NCI-H2196 treated with DMSO at 0.1 percent for 48 hours (cell line): Measurements from ENCODE around the gene FES.
"Not testable (repeated sequence)": the region's sequence is repeated elsewhere in the genome, so short reads cannot be mapped to it uniquely, and the experiment has no call there.

Source experiments
- DNase-seq: peaks from one replicate; lab custom pipeline; 2025; ENCODE audit not compliant: unreplicated experiment; lab: John Stamatoyannopoulos, UW

FES gene

GRCh38 chr15:90860942-90861675, 23.2 kb upstream of the FES start:
- peak; percentile 76 for DNase-seq

GRCh38 chr15:90862487-90862886, 21.8 kb upstream of the FES start:
- DNase-seq, result no peak

GRCh38 chr15:90862964-90863778, 21.1 kb upstream of the FES start:
- no peak for DNase-seq

- DNase-seq, result no peak
Observed at GRCh38 chr15:90863987-90864386, 20.3 kb upstream of the FES start.

GRCh38 chr15:90864507-90864906, 19.8 kb upstream of the FES start:
- no peak for DNase-seq

GRCh38 chr15:90865702-90866101, 18.6 kb upstream of the FES start:
- DNase-seq, result no peak

- no peak for DNase-seq
Observed at GRCh38 chr15:90866161-90866715, 18.1 kb upstream of the FES start.

- DNase-seq, result no peak
Observed at GRCh38 chr15:90866800-90867199, 17.5 kb upstream of the FES start.

- DNase-seq, result no peak
Observed at GRCh38 chr15:90868261-90868689, 16.0 kb upstream of the FES start, which contains the start of gene FURIN. TSS of gene FURIN (plus strand) at chr15:90868588. CDS start at chr15:90875741, 7,153 bp downstream.

- DNase-seq, result no peak
Observed at GRCh38 chr15:90869140-90869541, 15.2 kb upstream of the FES start.

GRCh38 chr15:90869601-90870353, 14.5 kb upstream of the FES start:
- DNase-seq, result no peak

GRCh38 chr15:90870354-90871138, 13.8 kb upstream of the FES start:
- DNase-seq, result no peak

- DNase-seq, result no peak
Observed at GRCh38 chr15:90871139-90871715, 13.1 kb upstream of the FES start.

GRCh38 chr15:90871716-90872485, 12.4 kb upstream of the FES start:
- DNase-seq, result no peak

GRCh38 chr15:90872486-90873184, 11.7 kb upstream of the FES start:
- DNase-seq, result no peak

- no peak for DNase-seq
Observed at GRCh38 chr15:90873488-90873997, 10.8 kb upstream of the FES start.

GRCh38 chr15:90873998-90874605, 10.2 kb upstream of the FES start:
- DNase-seq, result peak; percentile 42

- not testable (repeated sequence) for DNase-seq
Observed at GRCh38 chr15:90874986-90875385, 9.3 kb upstream of the FES start.
